ENCODE results near the gene FHOD3. TPM values are rescaled to one million over a fixed set of nuclear protein-coding genes. Genes with fewer than 3 reads are reported as not detected.

Gene FHOD3
- total and polyA plus RNA-seq, 2 of the 4 experiments (the other 2 are of a cell fraction) = 14.6 to 16.0 TPM

DNA sequence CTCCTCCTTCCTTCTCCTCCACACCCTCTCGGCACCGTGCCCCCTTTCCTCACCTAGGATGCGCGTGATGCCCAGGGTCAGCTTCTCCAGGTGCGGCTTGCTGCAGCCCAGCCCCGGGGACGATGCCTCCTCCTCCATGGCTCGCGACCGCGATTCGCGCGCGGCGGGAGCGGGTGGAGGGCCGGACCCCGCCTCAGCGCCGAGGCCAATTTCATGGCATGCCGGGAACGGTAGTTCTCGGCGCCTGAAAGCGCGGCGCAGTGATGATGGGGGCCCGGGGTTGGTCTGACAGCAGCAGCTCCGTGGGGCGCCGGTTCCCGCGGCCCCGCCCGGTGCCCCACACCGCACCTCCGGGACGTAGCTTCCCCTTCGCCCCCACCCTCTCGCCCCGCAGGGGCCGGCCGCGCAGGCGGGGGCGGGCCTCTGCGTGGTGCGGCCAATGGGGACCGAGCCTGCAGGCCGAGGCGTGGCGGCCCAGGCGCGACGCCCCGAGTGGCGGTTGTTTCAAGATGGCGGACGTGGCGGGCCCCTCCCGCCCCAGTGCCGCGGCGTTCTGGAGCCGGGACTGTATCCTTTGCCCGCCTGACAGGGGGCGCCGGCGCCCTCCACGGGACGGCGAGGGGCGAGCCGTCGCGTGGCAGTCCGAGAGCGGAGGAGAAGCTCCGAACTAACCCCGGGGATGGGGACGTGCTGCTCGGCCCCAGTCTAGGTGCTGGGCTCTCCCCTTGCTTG is 531.3 kb downstream of the FHOD3 start, which contains the start of the genes KIAA1328 and TPGS2 (continued):
- peak; percentile 53 for TF ChIP-seq RCOR1 (IDR thresholded peaks at IDR 0.05; ENCODE audit: insufficient replicate concordance, low read length)

Other genes with a start within 250 kb of the FHOD3 start
- 27.2 and 49.7 TPM in 2 replicates for gene RPRD1A, start 230.2 kb upstream of the FHOD3 start, total RNA-seq (2012; rRNA removed)
- 17.1 and 23.3 TPM in 2 replicates for gene RPRD1A, start 230.2 kb upstream of the FHOD3 start, polyA plus RNA-seq (2012; rRNA removed)
- gene SLC39A6, start 168.4 kb upstream of the FHOD3 start, total RNA-seq (2012; rRNA removed) = 86.1 and 91.9 TPM in 2 replicates
- 39.5 and 48.7 TPM in 2 replicates for gene SLC39A6, start 168.4 kb upstream of the FHOD3 start, polyA plus RNA-seq (2012; rRNA removed)
- 97.2 and 161 TPM in 2 replicates for gene ELP2, start 167.8 kb upstream of the FHOD3 start, total RNA-seq (2012; rRNA removed)
- 48.1 and 48.8 TPM in 2 replicates for gene ELP2, start 167.8 kb upstream of the FHOD3 start, polyA plus RNA-seq (2012; rRNA removed)
- gene MOCOS, start 110.2 kb upstream of the FHOD3 start, total RNA-seq (2012; rRNA removed) = 1.9 and 2.2 TPM in 2 replicates
- 0.87 and 1.1 TPM in 2 replicates for gene MOCOS, start 110.2 kb upstream of the FHOD3 start, polyA plus RNA-seq (2012; rRNA removed)

Data from IMR-90 (cell line).